HL-60/S4 (cell line): ENCODE results near the gene ADGRE1.

Experiments
- in situ Hi-C: fragments of 300-500 bp; cut with MboI; formaldehyde crosslinking; loops from 2 replicates; pipeline ENCODE4 v1.14.3; 2022; ENCODE audit warnings: low sequenced_read_pairs

The ADGRE1 gene

GRCh38 chr19:6873708-6874431 is 13.5 kb upstream of the ADGRE1 start:
- in situ Hi-C loops: no loop called here

GRCh38 chr19:6875218-6875617 is 12.2 kb upstream of the ADGRE1 start:
- in situ Hi-C loops: no loop called here

- in situ Hi-C loops: no loop called here
Observed at GRCh38 chr19:6876748-6877147, 10.6 kb upstream of the ADGRE1 start.

GRCh38 chr19:6877766-6878165 is 9.6 kb upstream of the ADGRE1 start:
- in situ Hi-C loops: no loop called here

GRCh38 chr19:6886277-6886897 is 992 bp upstream of the ADGRE1 start:
- in situ Hi-C loops: no loop called here

GRCh38 chr19:6888967-6889366 is 1.6 kb downstream of the ADGRE1 start:
- in situ Hi-C loops: no loop called here

GRCh38 chr19:6890401-6890913 is 3.1 kb downstream of the ADGRE1 start:
- in situ Hi-C loops: no loop called here

GRCh38 chr19:6890938-6891337 is 3.6 kb downstream of the ADGRE1 start:
- in situ Hi-C loops: no loop called here

- in situ Hi-C loops: no loop called here
Observed at GRCh38 chr19:6891761-6892385, 4.5 kb downstream of the ADGRE1 start.

GRCh38 chr19:6894313-6894712 is 6.9 kb downstream of the ADGRE1 start:
- in situ Hi-C loops: no loop called here

GRCh38 chr19:6903446-6903845 is 16.1 kb downstream of the ADGRE1 start:
- in situ Hi-C loops: no loop called here

- in situ Hi-C loops: no loop called here
Observed at GRCh38 chr19:6906559-6907060, 19.2 kb downstream of the ADGRE1 start.

GRCh38 chr19:6911523-6911922 is 24.1 kb downstream of the ADGRE1 start:
- in situ Hi-C loops: no loop called here

GRCh38 chr19:6914321-6914720 is 26.9 kb downstream of the ADGRE1 start:
- in situ Hi-C loops: no loop called here

GRCh38 chr19:6916952-6917351 is 29.6 kb downstream of the ADGRE1 start:
- in situ Hi-C loops: no loop called here

GRCh38 chr19:6925386-6925785 is 38.0 kb downstream of the ADGRE1 start:
- in situ Hi-C loops: no loop called here

- in situ Hi-C loops: no loop called here
Observed at GRCh38 chr19:6925801-6926751, 38.7 kb downstream of the ADGRE1 start.

GRCh38 chr19:6930190-6930589 is 42.8 kb downstream of the ADGRE1 start:
- in situ Hi-C loops: no loop called here

GRCh38 chr19:6935069-6935468 is 47.7 kb downstream of the ADGRE1 start:
- in situ Hi-C loops: no loop called here

GRCh38 chr19:6935618-6936017 is 48.2 kb downstream of the ADGRE1 start:
- in situ Hi-C loops: no loop called here

- in situ Hi-C loops: no loop called here
Observed at GRCh38 chr19:6945733-6946132, 58.4 kb downstream of the ADGRE1 start.
